H1 (cell line): ENCODE results near the gene KCNMA1. TPM values are rescaled to one million over a fixed set of nuclear protein-coding genes. Genes with fewer than 3 reads are reported as not detected.

Experiments
- CTCF ChIA-PET: fragments of 300-600 bp; sonication (Branson Sonifier 250); formaldehyde crosslinking; loops from one replicate; lab custom pipeline; 2021; ENCODE audit not compliant: partially characterized antibody; lab: Charles Lee
- POLR2A ChIA-PET: fragments of 300-600 bp; sonication (Branson Sonifier 250); formaldehyde crosslinking; loops from one replicate; lab custom pipeline; 2021; ENCODE audit warnings: inconsistent platforms; ENCODE audit not compliant: partially characterized antibody; lab: Charles Lee
- DNase-seq, 2 experiments: peaks; one replicate each; pipeline versions ENCODE4 v3.0.0 to v3.0.0-alpha.2; 2010 to 2022; ENCODE audit warnings: low spot score in 2 of 2, low read depth in 1 of 2, mixed read lengths in 1 of 2
- FAIRE-seq: peaks from 2 replicates; lab custom pipeline; 2011; peaks lifted over from hg19 to GRCh38; lab: Jason Lieb, UNC
- H2AFZ ChIP-seq: 2 replicates; pipeline ENCODE4 v1.8.1; 2012; ENCODE audit warnings: low read length, inconsistent platforms
- H2AK5ac ChIP-seq: 2 replicates; pipeline ENCODE4 v1.6.1; 2013; ENCODE audit warnings: low read depth, low read length
- H2BK120ac ChIP-seq: replicated peaks from 2 replicates; pipeline ENCODE3; 2013; ENCODE audit warnings: low read depth, low read length, inconsistent platforms
- H2BK12ac ChIP-seq: 2 replicates; pipeline ENCODE4 v1.6.1; 2013; ENCODE audit warnings: low read depth, low read length
- H2BK15ac ChIP-seq: 2 replicates; pipeline ENCODE4 v1.6.1; 2013; ENCODE audit warnings: low read length
- H2BK20ac ChIP-seq: 2 replicates; pipeline ENCODE4 v1.6.1; 2013; ENCODE audit warnings: low read length
- H2BK5ac ChIP-seq: 2 replicates; pipeline ENCODE4 v1.6.1; 2013; ENCODE audit warnings: low read depth, low read length
- H3K14ac ChIP-seq: 2 replicates; pipeline ENCODE4 v1.6.1; 2013; ENCODE audit warnings: inconsistent platforms; ENCODE audit not compliant: insufficient read length
- H3K18ac ChIP-seq: 2 replicates; pipeline ENCODE4 v1.6.1; 2013; ENCODE audit warnings: low read length; ENCODE audit errors: extremely low read depth
- H3K23ac ChIP-seq: 2 replicates; pipeline ENCODE4 v1.6.1; 2013; ENCODE audit warnings: inconsistent platforms; ENCODE audit not compliant: insufficient read length
- H3K23me2 ChIP-seq: 2 replicates; pipeline ENCODE4 v1.6.1; 2013; ENCODE audit warnings: low read depth, low read length
- H3K27ac ChIP-seq: 2 replicates; pipeline ENCODE4 v1.6.1; 2011; ENCODE audit warnings: low read depth, low read length, inconsistent platforms
- H3K27me3 ChIP-seq, 4 experiments: replicated peaks in 1 of 4; 1 replicate in 1 of 4; 2 replicates in 3 of 4; pipeline versions ENCODE4 v1.6.1 to v1.8.1; 2011 to 2013; ENCODE audit warnings: low read length in 3 of 4, mild to moderate bottlenecking in 3 of 4, inconsistent platforms in 2 of 4, mixed read lengths in 2 of 4, moderate library complexity in 1 of 4; ENCODE audit not compliant: control insufficient read depth in 3 of 4, insufficient read depth in 3 of 4; ENCODE audit errors: extremely low read depth in 1 of 4
- H3K36me3 ChIP-seq, 4 experiments: 2 replicates each; pipeline versions ENCODE4 v1.6.1 to v1.8.1; 2011 to 2013; ENCODE audit warnings: mild to moderate bottlenecking in 4 of 4, low read length in 3 of 4, moderate library complexity in 2 of 4, control low read depth in 1 of 4, inconsistent platforms in 1 of 4; ENCODE audit not compliant: insufficient read depth in 4 of 4, control insufficient read depth in 2 of 4
- H3K4ac ChIP-seq: replicated peaks from 2 replicates; pipeline ENCODE3; 2013; ENCODE audit warnings: low read length, low read depth, mixed read lengths, inconsistent platforms; ENCODE audit not compliant: insufficient read length
- H3K4me1 ChIP-seq, 4 experiments: replicated peaks in 1 of 4; 1 replicate in 1 of 4; 2 replicates in 3 of 4; pipeline versions ENCODE4 v1.6.1 to v1.8.1; 2011 to 2013; ENCODE audit warnings: low read length in 3 of 4, inconsistent platforms in 2 of 4, mixed read lengths in 1 of 4; ENCODE audit not compliant: insufficient read depth in 4 of 4, control insufficient read depth in 3 of 4
- H3K4me2 ChIP-seq, 2 experiments: 2 replicates each; pipeline versions ENCODE4 v1.6.1 to v1.8.1; 2011 to 2013; ENCODE audit warnings: low read depth in 2 of 2, low read length in 2 of 2, control low read depth in 1 of 2, inconsistent platforms in 1 of 2, mild to moderate bottlenecking in 1 of 2; ENCODE audit not compliant: insufficient read depth in 1 of 2
- H3K4me3 ChIP-seq, 4 experiments: fragments of 200-600, 300-600 bp in 1 of 4; sonication (generic), shearing (Covaris generic), sonication (Bioruptor Twin) in 1 of 4; 2 replicates each; pipeline versions ENCODE4 v1.5.1 to v1.8.1; 2011 to 2016; ENCODE audit warnings: low read length in 4 of 4, low read depth in 3 of 4, control low read depth in 2 of 4, inconsistent platforms in 2 of 4, mild to moderate bottlenecking in 2 of 4, mixed read lengths in 1 of 4, moderate library complexity in 1 of 4; ENCODE audit not compliant: insufficient read depth in 2 of 4; ENCODE audit errors: extremely low read depth in 1 of 4
- H3K56ac ChIP-seq: replicated peaks from 2 replicates; pipeline ENCODE3; 2013; ENCODE audit warnings: low read depth, mild to moderate bottlenecking, mixed read lengths, low read length, inconsistent platforms; ENCODE audit not compliant: insufficient read length
- H3K79me1 ChIP-seq: 2 replicates; pipeline ENCODE4 v1.6.1; 2013; ENCODE audit warnings: low read depth, low read length, control low read depth
- H3K79me2 ChIP-seq, 2 experiments: 2 replicates each; pipeline versions ENCODE4 v1.6.1 to v1.8.1; 2012 to 2013; ENCODE audit warnings: low read length in 2 of 2, mild to moderate bottlenecking in 2 of 2, inconsistent platforms in 1 of 2; ENCODE audit not compliant: insufficient read depth in 2 of 2, control insufficient read depth in 1 of 2
- H3K9ac ChIP-seq, 4 experiments: replicated peaks in 1 of 4; 1 replicate in 1 of 4; 2 replicates in 3 of 4; pipeline versions ENCODE4 v1.6.1 to v1.8.1; 2011 to 2013; ENCODE audit warnings: low read depth in 3 of 4, low read length in 3 of 4, control low read depth in 2 of 4, mild to moderate bottlenecking in 2 of 4, moderate library complexity in 2 of 4, inconsistent platforms in 1 of 4; ENCODE audit errors: extremely low read depth in 1 of 4
- H3K9me3 ChIP-seq, 2 experiments: 2 replicates each; pipeline versions ENCODE4 v1.6.1 to v1.8.1; 2012 to 2013; ENCODE audit warnings: mild to moderate bottlenecking in 2 of 2, moderate library complexity in 2 of 2, control low read depth in 1 of 2, inconsistent platforms in 1 of 2, low read depth in 1 of 2, low read length in 1 of 2, mixed read lengths in 1 of 2; ENCODE audit not compliant: insufficient read depth in 2 of 2
- H4K20me1 ChIP-seq, 2 experiments: replicated peaks in 1 of 2; 2 replicates each; pipeline versions ENCODE3 to v1.8.1; 2011 to 2013; ENCODE audit warnings: inconsistent platforms in 2 of 2, low read length in 2 of 2, mild to moderate bottlenecking in 1 of 2; ENCODE audit not compliant: insufficient read depth in 2 of 2, control insufficient read depth in 1 of 2
- H4K5ac ChIP-seq: 2 replicates; pipeline ENCODE4 v1.6.1; 2013; ENCODE audit warnings: low read length, low read depth, mixed read lengths, inconsistent platforms; ENCODE audit not compliant: insufficient read length
- H4K8ac ChIP-seq: 2 replicates; pipeline ENCODE4 v1.8.0; 2013; ENCODE audit warnings: mild to moderate bottlenecking, moderate library complexity, low read length, inconsistent platforms; ENCODE audit not compliant: insufficient read depth; ENCODE audit errors: extremely low read depth
- H4K91ac ChIP-seq: replicated peaks from 2 replicates; pipeline ENCODE3; 2013; ENCODE audit warnings: low read length, mixed read lengths, inconsistent platforms; ENCODE audit not compliant: insufficient read length
- BRCA1 ChIP-seq: IDR thresholded peaks from 2 replicates; pipeline ENCODE4 v1.6.1; 2012; ENCODE audit warnings: low read depth, low read length, improper control_type of control experiment
- SRF ChIP-seq: IDR thresholded peaks from 2 replicates; pipeline ENCODE4 v1.6.1; 2011; ENCODE audit warnings: mild to moderate bottlenecking, low read depth, low read length, moderate library complexity
- ZNF274 ChIP-seq: IDR thresholded peaks from 2 replicates; pipeline ENCODE4 v1.7.0; 2012; ENCODE audit warnings: low read length, borderline replicate concordance; ENCODE audit errors: extremely low read depth
- WGBS, 2 experiments: shearing (Covaris generic) in 1 of 2; methylation state at CpG; one replicate each; pipeline versions ENCODE4 v1.1.6 to v1.1.7; 2013 to 2015; ENCODE audit warnings: low lambda C conversion rate in 2 of 2, mixed read lengths in 2 of 2, inconsistent platforms in 1 of 2, low coverage in 1 of 2, missing lambda C conversion rate in 1 of 2; ENCODE audit not compliant: insufficient replicate concordance in 2 of 2, insufficient coverage in 1 of 2, insufficient read length in 1 of 2; ENCODE audit errors: extremely low coverage in 1 of 2, missing lambda C conversion rate in 1 of 2; 5-methylcytosine and 5-hydroxymethylcytosine counted together
- polyA plus RNA-seq, 7 experiments: library from polyadenylated mRNA; depleted of rRNA in 3 of 7; stranded (reverse) in 5 of 7; unstranded in 2 of 7; fragments of >200 nt in 5 of 7; fragments of 200-250 nt in 2 of 7; gene quantifications; 1 replicate in 5 of 7; 2 replicates in 1 of 7; 4 replicates in 1 of 7; pipeline versions ENCODE4 v1.2.1 to v1.2.3, GENCODE V29; 2011 to 2013; ENCODE audit warnings: missing spikeins in 2 of 7, mixed read lengths in 2 of 7
- total RNA-seq: library from RNA; stranded (reverse); fragmentation: NEBNext Ultra II Directional; extraction: Animal tissue kit (Norgen Biotek cat#: 25700); gene quantifications from 2 replicates; pipeline ENCODE4 v1.2.1, GENCODE V29; 2021

The KCNMA1 gene
- total and polyA plus RNA-seq, 2 of the 8 experiments (the other 6 are each of a cell fraction or from before 2014, with no cell fraction given) = 10.2 to 11.1 TPM

- Histone ChIP-seq H4K5ac (no peak overlapping the region), H3K27me3 (no peaks in the 10 kb centered on the region), H4K8ac (no peak overlapping the region), H3K36me3 (no peaks in the 10 kb centered on the region), H4K20me1 (no peaks in the 10 kb centered on the region), H3K23me2 (no peaks in the 10 kb centered on the region), H3K4ac (no peak overlapping the region), H3K79me1 (no peaks in the 10 kb centered on the region), H2BK5ac (no peak overlapping the region), H2BK12ac (no peak overlapping the region), H3K9ac (no peak overlapping the region), H2BK20ac (no peak overlapping the region), H3K79me2 (no peaks in the 10 kb centered on the region), H4K91ac (no peak overlapping the region), H3K4me3 (no peak overlapping the region), H2AFZ (no peak overlapping the region), H3K9me3 (no peaks in the 10 kb centered on the region), H3K4me2 (no peak overlapping the region), H3K27ac (no peak overlapping the region), H2BK120ac (no peak overlapping the region), H3K56ac (no peak overlapping the region), H3K23ac (no peak overlapping the region), H3K18ac (no peak overlapping the region), H2BK15ac (no peak overlapping the region), H3K14ac (no peak overlapping the region), H3K4me1 (no peaks in the 10 kb centered on the region), H2AK5ac (no peak overlapping the region)
- ChIA-PET POLR2A (no interaction called here), CTCF (interaction anchor here (0.9 kb wide), 1 partner anchor 666 kb away, joined by 3 read pairs; no protein-coding TSS in a partner anchor)
- DNase-seq (no peak), FAIRE-seq (no peak)
- WGBS, 2 experiments = 90% methylated on average over 7 of the region's 7 CpGs; no CpG with 5 or more reads in 1 of the 2 experiments
- no peak for TF ChIP-seq SRF
- no peak for TF ChIP-seq BRCA1
- TF ChIP-seq ZNF274 = no peak
These were observed 656.4 kb downstream of the KCNMA1 start for GRCh38 chr10:76981251-76981650.
